Dendritic cell treated with granulocyte-macrophage colony-stimulating factor and Interleukin-4, amounts not matched to agents 40 ng/mL and 50 ng/mL, for 4 days (primary cell): ENCODE data around the gene RFTN2.
"Not testable (repeated sequence)": the region's sequence is repeated elsewhere in the genome, so short reads cannot be mapped to it uniquely, and the experiment has no call there.

Experiments used
- H3K27ac Mint-ChIP-seq: one replicate; pipeline ENCODE4 v1.8.0; 2022; ENCODE audit warnings: mild to moderate bottlenecking, mixed read lengths
- H3K27me3 Mint-ChIP-seq: one replicate; pipeline ENCODE4 v1.8.0; 2022; ENCODE audit warnings: mild to moderate bottlenecking, mixed read lengths
- H3K36me3 Mint-ChIP-seq: one replicate; pipeline ENCODE4 v1.8.0; 2022; ENCODE audit warnings: low read depth, mixed read lengths
- H3K4me1 Mint-ChIP-seq: one replicate; pipeline ENCODE4 v1.8.0; 2022; ENCODE audit warnings: low read depth, mixed read lengths
- H3K4me3 Mint-ChIP-seq: one replicate; pipeline ENCODE4 v1.8.0; 2022; ENCODE audit warnings: mild to moderate bottlenecking, moderate library complexity, mixed read lengths
- H3K9me3 Mint-ChIP-seq: one replicate; pipeline ENCODE4 v1.8.0; 2022; ENCODE audit warnings: mixed read lengths
- intact Hi-C: fragments of 100-400 bp; cut with micrococcal nuclease; formaldehyde crosslinking; loops from one replicate; pipeline ENCODE4 v1.15.0; 2022

Gene RFTN2

GRCh38 chr2:197606180-197606579, 69.2 kb downstream of the RFTN2 start:
- intact Hi-C loops, result no loop called here
- Mint-ChIP-seq H3K4me1 (no peaks in the 10 kb centered on the region), H3K36me3 (no peaks in the 10 kb centered on the region), H3K4me3 (no peak overlapping the region), H3K27me3 (no peaks in the 10 kb centered on the region), H3K27ac (no peak overlapping the region), H3K9me3 (no peaks in the 10 kb centered on the region)

- H3K4me3 Mint-ChIP-seq, result no peak overlapping the region
- no peaks in the 10 kb centered on the region for H3K9me3 Mint-ChIP-seq
- no peaks in the 10 kb centered on the region for H3K27me3 Mint-ChIP-seq
- intact Hi-C loops, result no loop called here
- H3K4me1 Mint-ChIP-seq, result peaks cover 3% of the 10 kb centered on the region
- H3K27ac Mint-ChIP-seq, result no peak overlapping the region
- H3K36me3 Mint-ChIP-seq, result no peaks in the 10 kb centered on the region
Measured at GRCh38 chr2:197604117-197604860, 71.1 kb downstream of the RFTN2 start.

GRCh38 chr2:197601726-197602125, 73.7 kb downstream of the RFTN2 start:
- Mint-ChIP-seq H3K4me3 (no peak overlapping the region), H3K9me3 (no peaks in the 10 kb centered on the region), H3K27me3 (no peaks in the 10 kb centered on the region), H3K4me1 (peaks cover 6% of the 10 kb centered on the region), H3K27ac (no peak overlapping the region), H3K36me3 (no peaks in the 10 kb centered on the region)
- intact Hi-C loops, result no loop called here

- intact Hi-C loops, result no loop called here
- no peak overlapping the region for H3K27ac Mint-ChIP-seq
- no peaks in the 10 kb centered on the region for H3K36me3 Mint-ChIP-seq
- peaks cover 6% of the 10 kb centered on the region for H3K4me1 Mint-ChIP-seq
- H3K4me3 Mint-ChIP-seq, result no peak overlapping the region
- H3K27me3 Mint-ChIP-seq, result no peaks in the 10 kb centered on the region
- no peaks in the 10 kb centered on the region for H3K9me3 Mint-ChIP-seq
Measured at GRCh38 chr2:197600306-197600705, 75.1 kb downstream of the RFTN2 start.

DNA sequence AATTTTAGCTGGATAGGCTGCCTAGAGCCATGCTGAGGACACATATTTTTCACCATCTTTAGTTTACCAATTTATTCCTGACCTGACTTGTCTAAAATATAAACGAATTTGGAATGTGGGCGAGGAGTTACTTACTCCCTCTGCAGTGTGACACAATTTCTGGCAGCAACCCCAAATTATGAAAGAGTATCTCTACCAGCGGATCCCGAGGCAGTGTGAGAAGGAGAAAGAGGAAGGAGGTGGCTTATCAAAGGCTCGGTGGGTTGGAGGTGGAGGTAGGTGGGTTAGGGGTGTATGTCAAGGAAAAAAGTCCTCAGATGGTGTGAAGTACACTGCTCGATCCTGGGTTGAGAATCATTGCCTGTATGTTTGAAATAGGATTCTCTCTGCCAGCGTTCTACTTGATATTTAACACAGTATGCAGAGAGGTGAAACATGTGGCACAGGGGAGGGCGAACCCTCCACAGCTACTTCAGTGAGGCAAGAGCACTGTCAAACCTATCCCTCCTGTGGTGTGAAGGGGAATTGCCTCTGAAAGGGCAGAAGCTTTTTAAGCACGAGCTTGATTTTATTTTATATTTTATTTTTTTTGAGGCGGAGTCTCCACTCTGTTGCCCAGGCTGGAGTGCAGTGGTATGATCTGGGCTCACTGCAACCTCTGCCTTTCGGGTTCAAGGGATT, 76.0 kb downstream of the RFTN2 start:
- no peaks in the 10 kb centered on the region for H3K36me3 Mint-ChIP-seq
- no peak overlapping the region for H3K27ac Mint-ChIP-seq
- no peaks in the 10 kb centered on the region for H3K27me3 Mint-ChIP-seq
- peaks cover 6% of the 10 kb centered on the region for H3K4me1 Mint-ChIP-seq
- H3K4me3 Mint-ChIP-seq, result no peak overlapping the region
- no peaks in the 10 kb centered on the region for H3K9me3 Mint-ChIP-seq
- intact Hi-C loops, result no loop called here

DNA sequence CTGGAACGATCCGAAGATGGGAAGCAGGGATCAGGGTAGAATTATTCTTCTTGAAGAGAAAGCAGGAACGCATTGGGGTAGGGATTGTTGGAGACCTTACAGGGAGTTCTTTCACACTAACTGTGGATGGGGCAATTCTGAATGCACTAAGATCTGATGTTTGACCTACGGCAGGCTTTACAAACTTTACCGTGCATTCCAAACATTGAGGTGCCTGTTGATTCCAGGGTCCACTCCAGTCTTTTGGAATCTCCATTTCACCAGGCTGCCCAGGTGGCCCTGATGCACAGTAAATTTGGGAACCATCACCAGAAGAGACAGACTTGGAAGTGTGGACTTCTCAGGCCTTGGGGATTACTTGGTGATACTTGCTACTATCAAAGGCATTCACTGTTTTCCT, 76.9 kb downstream of the RFTN2 start:
- intact Hi-C loops, result no loop called here
- no peaks in the 10 kb centered on the region for H3K36me3 Mint-ChIP-seq
- no peaks in the 10 kb centered on the region for H3K9me3 Mint-ChIP-seq
- no peak overlapping the region for H3K27ac Mint-ChIP-seq
- no peaks in the 10 kb centered on the region for H3K27me3 Mint-ChIP-seq
- no peak overlapping the region for H3K4me3 Mint-ChIP-seq
- peaks cover 6% of the 10 kb centered on the region for H3K4me1 Mint-ChIP-seq

DNA sequence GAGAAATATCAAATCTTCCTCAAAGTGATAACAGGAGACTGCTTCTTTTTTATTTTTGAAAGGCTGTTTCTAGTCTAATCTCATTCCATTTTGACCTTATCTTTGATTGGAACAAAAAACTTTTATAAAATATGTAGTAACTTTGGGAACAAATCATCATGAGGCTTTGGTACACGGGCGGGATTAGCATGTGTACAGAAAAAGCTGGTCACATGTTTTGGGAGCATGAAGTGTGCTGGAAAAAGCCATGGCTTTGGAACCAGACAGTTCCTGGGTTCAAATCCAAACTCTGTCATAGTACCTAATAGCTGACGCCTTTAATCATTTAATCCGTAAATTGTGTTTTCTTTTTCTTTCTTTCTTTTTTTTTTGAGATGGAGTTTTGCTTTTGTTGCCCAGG, 78.2 kb downstream of the RFTN2 start:
- Mint-ChIP-seq H3K4me1 (peaks cover 6% of the 10 kb centered on the region), H3K27ac (no peak overlapping the region), H3K27me3 (no peaks in the 10 kb centered on the region), H3K4me3 (no peak overlapping the region), H3K9me3 (no peaks in the 10 kb centered on the region), H3K36me3 (no peaks in the 10 kb centered on the region)
- intact Hi-C loops, result no loop called here

GRCh38 chr2:197596766-197597165, 78.6 kb downstream of the RFTN2 start:
- Mint-ChIP-seq H3K27me3 (no peaks in the 10 kb centered on the region), H3K36me3 (no peaks in the 10 kb centered on the region), H3K4me3 (no peak overlapping the region), H3K27ac (no peak overlapping the region), H3K4me1 (peaks cover 6% of the 10 kb centered on the region), H3K9me3 (no peaks in the 10 kb centered on the region)
- intact Hi-C loops, result no loop called here

- H3K36me3 Mint-ChIP-seq, result no peaks in the 10 kb centered on the region
- intact Hi-C loops, result no loop called here
- no peak overlapping the region for H3K4me3 Mint-ChIP-seq
- H3K27me3 Mint-ChIP-seq, result no peaks in the 10 kb centered on the region
- no peaks in the 10 kb centered on the region for H3K4me1 Mint-ChIP-seq
- H3K27ac Mint-ChIP-seq, result no peak overlapping the region
- H3K9me3 Mint-ChIP-seq, result peaks cover 8% of the 10 kb centered on the region
Measured at GRCh38 chr2:197591339-197592072, 83.9 kb downstream of the RFTN2 start.

DNA sequence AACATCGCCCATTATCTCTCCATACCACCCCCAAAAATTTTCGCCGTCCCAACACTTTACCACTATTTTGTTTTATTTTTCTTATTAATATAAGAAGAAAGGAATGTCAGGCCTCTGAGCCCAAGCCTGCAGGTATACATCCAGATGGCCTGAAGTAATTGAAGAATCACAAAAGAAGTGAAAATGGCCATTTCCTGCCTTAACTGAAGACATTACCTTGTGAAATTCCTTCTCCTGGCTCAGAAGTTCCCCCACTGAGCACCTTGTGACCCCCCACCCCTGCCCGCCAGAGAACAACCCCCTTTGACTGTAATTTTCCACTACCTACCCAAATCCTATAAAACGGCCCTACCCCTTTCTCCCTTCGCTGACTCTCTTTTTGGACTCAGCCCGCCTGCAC, 88.1 kb downstream of the RFTN2 start:
- H3K27ac Mint-ChIP-seq, H3K4me1 Mint-ChIP-seq, intact Hi-C loops, H3K4me3 Mint-ChIP-seq, H3K36me3 Mint-ChIP-seq, H3K27me3 Mint-ChIP-seq, H3K9me3 Mint-ChIP-seq: not testable (repeated sequence)

GRCh38 chr2:197580166-197580565, 95.2 kb downstream of the RFTN2 start:
- H3K4me1 Mint-ChIP-seq, H3K36me3 Mint-ChIP-seq, H3K9me3 Mint-ChIP-seq, H3K27ac Mint-ChIP-seq, intact Hi-C loops, H3K27me3 Mint-ChIP-seq, H3K4me3 Mint-ChIP-seq: not testable (repeated sequence)

GRCh38 chr2:197578294-197578693, 97.1 kb downstream of the RFTN2 start:
- H3K27ac Mint-ChIP-seq, H3K27me3 Mint-ChIP-seq, H3K4me1 Mint-ChIP-seq, H3K4me3 Mint-ChIP-seq, intact Hi-C loops, H3K36me3 Mint-ChIP-seq: not testable (repeated sequence)
- H3K9me3 Mint-ChIP-seq, result peaks cover 16% of the 10 kb centered on the region

DNA sequence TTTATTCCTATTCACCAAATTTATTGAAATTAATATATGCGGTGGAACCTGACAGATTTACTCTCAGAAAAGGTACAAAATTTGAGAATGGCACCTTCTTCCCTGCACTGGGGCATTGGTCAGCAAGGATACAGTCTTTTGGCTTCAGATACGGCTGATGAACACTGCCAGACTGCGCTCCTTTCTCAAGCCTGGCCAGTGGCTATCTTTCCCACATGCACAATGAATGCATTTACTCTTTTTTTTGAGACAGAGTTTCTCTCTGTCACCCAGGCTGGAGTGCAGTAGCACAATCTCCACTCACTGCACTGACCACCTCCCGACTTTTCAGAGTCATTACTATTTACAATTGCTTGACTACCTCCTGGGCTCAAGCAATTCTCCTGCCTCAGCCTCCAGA, 97.9 kb downstream of the RFTN2 start:
- H3K27me3 Mint-ChIP-seq, result no peaks in the 10 kb centered on the region

GRCh38 chr2:197576631-197577030, 98.8 kb downstream of the RFTN2 start:
- Mint-ChIP-seq H3K9me3 (peaks cover 32% of the 10 kb centered on the region), H3K4me1 (no peaks in the 10 kb centered on the region), H3K27ac (no peak overlapping the region), H3K36me3 (peaks cover 18% of the 10 kb centered on the region), H3K4me3 (no peak overlapping the region), H3K27me3 (no peaks in the 10 kb centered on the region)
- intact Hi-C loops, result no loop called here

More for the DNA sequence above, 97.9 kb downstream of the RFTN2 start:
- Mint-ChIP-seq H3K27ac (no peak overlapping the region), H3K4me3 (no peak overlapping the region), H3K36me3 (peaks cover 10% of the 10 kb centered on the region), H3K4me1 (no peaks in the 10 kb centered on the region), H3K9me3 (peaks cover 24% of the 10 kb centered on the region)
- intact Hi-C loops, result no loop called here
